HG02938 (cell line): ENCODE results near the gene SLFN12L.
"Not testable (repeated sequence)": the region's sequence is repeated elsewhere in the genome, so short reads cannot be mapped to it uniquely, and the experiment has no call there.

Experiments used
- ATAC-seq: cut with Tn5 transposase; IDR thresholded peaks from one replicate; pipeline ENCODE4 v1.9.1; 2021; ENCODE audit warnings: mild to moderate bottlenecking, moderate library complexity; ENCODE audit not compliant: unreplicated experiment

Gene SLFN12L

DNA sequence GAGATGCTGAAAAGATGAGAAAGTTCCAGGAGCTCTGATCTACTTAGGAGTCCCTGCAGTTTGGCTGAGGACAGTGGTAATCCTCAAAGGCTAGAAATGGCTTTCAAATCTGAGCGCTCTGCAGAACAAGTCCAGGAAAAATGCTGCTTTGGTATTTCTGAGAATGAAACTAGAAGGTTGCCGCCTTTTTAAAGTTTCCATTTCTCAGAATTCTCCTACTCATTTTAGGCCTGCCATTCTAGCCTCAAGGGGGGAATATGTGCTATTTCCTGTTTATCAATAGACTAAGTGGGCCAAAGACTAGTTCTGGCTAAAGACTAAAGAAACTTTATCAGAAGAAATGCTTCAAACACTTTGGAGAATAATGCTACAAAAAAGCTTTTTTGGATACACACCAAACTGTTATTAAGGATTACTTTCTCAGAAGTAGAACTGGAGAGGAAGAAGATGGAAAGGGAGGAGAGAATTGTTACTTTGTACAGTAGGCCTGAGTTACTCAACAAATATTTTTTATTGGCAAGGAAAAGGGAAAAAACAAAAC lies at the start of gene SLFN12L:
Gene SLFN12L (minus strand): TSS at position 78 of the 541 bp plus-strand sequence. CDS start 15,314 bp downstream, outside the sequence.
- no peak for ATAC-seq

DNA sequence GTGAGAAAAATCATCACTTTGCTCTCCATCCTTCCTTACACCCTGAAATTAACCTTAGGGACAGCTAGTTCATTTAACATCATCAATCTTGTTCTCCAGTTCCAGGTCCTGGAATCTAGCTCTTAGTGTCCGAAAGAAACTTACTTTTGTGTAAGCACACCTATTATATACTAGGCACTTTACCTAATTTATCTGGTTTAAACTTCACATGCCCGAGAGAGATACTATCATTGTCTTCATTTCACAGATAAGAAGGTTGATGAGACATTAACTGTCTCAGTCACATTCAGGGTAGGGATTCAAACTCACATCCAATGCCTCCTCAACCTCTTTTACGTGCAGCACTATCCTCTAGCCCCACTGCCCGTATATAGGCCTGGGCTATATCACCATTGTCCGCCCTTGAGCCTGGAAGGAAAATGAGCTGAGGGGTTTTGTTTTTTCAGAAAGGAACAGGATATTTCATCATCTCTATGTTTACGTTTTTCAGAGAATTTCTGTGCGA lies 49.1 kb upstream of the SLFN12L start:
- ATAC-seq, result no peak

DNA sequence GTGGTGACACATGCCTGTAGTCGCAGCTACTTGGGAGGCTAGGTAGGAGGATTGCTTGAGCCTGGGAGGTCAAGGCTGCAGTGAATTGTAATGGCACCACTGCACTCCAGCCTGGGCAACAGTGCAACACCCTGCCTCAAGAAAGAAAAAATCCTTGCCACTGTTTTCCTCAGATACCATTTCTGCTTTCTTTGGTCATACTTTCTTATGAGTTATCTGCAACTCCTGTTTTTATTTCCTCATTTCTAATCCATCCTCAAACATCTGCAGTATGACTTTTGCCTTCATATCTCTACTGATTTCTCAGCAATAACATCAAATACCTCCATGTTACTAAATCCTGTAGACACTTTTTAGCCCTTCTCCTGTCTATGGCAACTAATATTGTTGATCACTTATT lies 46.6 kb upstream of the SLFN12L start:
- ATAC-seq, result no peak

DNA sequence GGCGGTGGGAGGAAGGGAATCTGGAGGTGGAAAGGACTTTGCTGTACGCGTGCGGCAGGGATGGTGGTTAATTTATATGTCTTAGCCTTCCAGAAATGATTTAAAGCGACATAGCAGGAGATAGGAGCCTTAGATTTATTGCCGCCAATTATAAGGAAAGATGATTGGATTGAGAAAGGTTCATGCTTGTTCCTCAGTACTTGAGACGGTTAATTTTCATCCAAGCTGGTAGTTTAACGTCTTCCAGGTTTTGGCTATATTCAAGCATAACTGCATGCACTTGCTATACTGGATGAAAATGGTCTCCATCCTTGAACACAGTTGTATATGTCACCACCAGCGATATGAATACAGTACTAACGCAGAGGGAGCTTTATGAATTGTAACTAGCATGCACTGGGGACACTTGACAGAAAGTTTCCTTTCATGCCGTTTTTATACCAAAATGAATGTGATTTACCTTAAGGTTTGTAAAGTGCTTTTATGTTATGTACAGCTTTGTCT lies 41.5 kb upstream of the SLFN12L start:
- ATAC-seq, result no peak

DNA sequence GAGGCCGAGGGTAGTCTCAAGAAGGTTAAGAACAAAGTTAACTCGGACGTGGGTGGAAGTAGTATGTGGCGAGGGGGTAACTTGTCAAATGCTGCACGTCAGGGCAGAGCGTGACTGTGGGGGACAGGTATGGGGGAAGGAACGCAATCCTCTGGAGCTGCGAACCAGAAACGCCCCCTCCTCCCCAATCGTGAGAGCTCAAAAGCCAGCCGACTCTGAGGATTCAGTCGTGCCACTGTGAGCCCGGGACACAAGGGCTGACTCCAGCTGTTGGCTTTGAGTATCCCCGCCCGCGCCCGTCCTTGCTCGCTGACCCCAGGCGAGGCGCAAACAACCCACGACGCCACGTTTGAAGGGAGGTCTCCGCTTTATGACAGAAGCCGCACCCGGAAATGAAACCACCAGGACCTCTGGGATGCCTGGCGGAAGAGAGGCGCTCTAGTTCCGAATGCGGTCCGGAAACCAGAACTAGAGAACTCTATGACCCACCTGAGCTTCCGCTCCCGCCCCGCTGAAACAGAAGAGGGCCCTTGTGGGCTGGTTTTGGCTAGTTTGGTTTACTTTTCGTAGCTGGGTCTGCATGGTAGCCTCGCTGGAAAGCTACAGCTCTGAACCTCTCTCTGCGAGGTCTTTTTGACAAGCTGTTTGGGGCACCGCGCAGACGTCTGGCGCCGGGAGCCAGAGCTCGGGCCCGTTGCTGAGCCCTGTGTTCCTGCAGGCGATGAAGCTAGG lies 40.9 kb upstream of the SLFN12L start, which contains the start of gene PEX12:
Gene PEX12 (minus strand): TSS at position 375 of the 732 bp plus-strand sequence. CDS start 550 bp downstream, outside the sequence.
- peak; percentile 77 for ATAC-seq

DNA sequence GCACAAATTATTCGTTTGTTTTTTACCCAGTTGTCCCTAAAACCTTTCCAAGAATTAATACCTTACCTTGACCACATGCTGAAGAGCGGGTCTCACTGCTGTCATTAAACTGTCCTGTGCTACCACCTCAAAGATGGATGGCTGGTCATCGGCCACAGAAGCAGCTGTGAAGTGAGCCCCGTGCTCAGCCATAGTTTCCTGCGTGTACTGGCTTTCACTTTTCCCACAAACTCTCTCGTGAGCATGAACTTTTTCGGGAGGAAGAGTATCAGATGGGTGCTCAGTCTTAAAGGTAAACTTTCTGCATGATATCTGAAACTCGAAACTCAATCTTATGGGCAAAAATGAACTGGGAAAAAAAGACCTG lies 40.3 kb upstream of the SLFN12L start:
- no peak for ATAC-seq

DNA sequence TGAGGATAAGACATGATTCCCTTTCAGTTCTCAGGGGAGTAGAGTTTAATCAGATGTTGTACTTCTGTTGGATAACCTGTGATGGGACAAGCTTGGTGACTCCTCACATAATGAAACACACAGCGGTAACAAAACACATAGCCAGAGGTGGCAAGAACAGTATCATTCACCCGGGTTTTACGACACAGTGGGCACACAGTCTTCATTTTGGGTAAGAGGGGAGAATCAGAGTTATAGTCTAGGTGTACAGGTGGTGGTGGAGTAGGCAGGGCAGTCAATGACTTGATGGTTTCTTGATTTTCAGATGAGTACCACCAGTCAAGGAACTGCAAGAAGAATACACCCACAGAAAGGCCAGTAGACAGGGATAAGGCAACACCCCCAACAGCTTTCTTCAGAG lies 38.3 kb upstream of the SLFN12L start:
- ATAC-seq, result no peak

DNA sequence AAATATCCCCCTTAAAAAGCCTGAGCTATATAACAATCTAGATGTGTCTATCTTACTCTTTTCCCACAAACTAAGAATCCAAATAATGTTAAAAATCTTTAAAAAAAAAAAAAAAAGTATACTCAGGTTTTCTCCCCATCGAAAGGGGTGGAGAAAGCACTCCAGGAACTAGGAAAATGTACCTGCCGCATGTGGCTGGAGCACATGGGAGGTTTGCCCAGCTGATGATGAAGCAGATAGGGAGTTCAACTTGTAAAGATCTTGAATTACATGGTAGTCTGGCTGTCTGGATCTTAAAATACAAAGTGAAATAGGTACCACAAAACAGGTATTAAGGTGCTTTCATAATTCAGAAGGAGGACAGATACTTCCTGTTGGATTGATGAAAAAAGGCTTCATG lies 31.9 kb upstream of the SLFN12L start:
- ATAC-seq, result no peak

DNA sequence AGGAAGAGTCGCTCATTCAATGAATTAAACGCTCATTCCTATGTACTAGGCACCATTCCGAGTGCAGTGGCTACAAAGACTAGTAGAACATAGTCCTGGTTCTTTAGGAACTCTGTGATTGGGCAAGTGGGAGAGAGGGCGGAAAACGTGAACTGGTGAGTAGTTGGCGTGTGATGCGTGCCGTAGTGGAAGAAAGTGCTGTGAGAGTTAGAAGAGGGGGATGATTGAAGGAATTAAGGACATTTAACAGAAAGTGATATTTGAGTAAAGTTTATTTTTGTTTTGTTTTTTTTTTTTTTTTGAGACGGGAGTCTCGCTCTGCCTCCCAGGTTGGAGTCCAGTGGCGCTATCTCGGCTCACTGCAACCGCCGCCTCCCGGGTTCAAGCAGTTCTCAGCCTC lies 31.1 kb upstream of the SLFN12L start:
- no peak for ATAC-seq

DNA sequence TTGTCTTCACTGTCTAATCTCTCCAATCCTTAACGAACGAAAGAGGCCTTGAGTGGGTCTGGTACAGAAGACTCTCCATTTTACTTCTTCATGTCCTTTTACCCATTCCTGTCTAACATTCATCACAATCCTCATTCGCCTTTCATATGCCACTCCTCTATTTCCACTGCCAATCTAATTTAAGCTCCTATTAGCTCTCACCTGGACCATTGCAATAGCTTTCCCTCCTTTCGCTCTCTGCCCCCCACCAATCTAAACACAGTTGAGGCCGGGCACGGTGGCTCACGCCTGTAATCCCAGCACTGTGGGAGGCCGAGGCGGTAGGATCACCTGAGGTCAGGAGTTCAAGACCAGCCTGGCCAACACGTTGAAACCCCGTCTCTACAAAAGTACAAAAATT lies 29.5 kb upstream of the SLFN12L start:
- ATAC-seq, result no peak

DNA sequence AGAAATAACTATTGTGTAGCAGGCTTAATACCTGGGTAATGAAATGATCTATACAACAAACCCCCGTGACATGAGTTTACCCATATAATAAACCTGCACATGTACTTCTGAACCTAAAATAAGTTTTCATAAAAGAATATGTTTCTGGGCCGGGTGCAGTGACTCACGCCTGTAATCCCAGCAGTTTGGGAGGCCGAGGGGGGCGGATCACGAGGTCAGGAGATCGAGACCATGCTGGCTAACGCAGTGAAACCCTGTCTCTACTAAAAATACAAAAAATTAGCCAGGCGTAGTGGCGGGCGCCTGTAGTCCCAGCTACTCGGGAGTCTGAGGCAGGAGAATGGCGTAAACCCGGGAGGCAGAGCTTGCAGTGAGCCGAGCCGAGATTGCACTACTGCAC lies 25.7 kb upstream of the SLFN12L start:
- not testable (repeated sequence) for ATAC-seq

DNA sequence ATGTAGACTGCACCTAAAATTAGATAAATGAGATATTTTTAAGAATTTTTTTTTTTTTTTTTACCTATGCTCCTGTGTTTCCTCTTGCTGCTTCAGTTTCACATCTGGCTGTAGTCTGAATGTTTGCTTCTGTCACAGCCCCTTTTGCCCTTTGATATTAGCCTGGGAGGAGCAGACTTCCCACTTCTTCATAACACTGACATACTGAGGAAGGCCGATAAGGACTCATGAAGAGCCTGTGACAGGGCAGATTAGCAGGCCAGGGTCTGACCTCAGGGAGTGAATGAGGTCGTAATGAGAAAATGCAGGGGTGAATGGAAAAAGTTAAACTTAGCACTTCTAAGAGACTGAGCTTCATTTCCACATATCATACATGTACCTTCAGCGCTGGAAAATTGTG lies 23.2 kb upstream of the SLFN12L start, which contains the start of gene SLFN14:
Gene SLFN14 (minus strand): TSS at position 117 of the 400 bp plus-strand sequence. CDS start 2,757 bp downstream, outside the sequence.
- no peak for ATAC-seq

DNA sequence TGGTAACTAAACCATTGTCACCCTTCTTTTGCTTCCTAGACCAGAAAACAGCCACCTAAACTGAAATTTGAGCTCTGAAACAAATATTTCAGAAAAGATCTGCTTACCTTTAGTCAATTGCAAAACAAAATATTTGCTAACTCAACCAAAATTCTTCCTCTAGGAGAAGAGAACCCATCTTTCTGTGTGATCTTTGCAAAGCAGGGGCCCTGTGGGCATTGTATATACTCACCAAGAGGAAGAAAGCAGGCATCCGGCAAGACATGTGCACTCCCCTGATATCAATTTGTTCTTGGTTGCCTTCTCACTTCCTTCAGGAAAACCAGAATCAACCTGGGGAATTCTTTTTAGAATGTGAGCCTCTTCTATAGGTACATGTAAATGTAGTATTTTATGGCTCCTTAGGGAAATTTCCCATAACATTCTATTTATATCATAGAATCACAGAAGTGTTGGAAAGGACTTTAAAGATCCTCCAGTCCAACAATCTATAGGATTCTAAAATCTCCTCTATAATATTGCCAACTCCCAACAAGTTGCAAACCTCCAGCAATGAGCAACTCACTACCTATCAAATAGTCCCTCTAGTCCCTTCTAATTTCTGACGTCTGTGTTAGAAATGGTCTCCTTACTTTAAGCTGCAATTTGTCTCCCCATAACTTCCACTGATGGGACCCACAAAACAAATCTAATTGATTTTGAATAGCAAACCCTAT lies 22.2 kb upstream of the SLFN12L start:
- no peak for ATAC-seq

DNA sequence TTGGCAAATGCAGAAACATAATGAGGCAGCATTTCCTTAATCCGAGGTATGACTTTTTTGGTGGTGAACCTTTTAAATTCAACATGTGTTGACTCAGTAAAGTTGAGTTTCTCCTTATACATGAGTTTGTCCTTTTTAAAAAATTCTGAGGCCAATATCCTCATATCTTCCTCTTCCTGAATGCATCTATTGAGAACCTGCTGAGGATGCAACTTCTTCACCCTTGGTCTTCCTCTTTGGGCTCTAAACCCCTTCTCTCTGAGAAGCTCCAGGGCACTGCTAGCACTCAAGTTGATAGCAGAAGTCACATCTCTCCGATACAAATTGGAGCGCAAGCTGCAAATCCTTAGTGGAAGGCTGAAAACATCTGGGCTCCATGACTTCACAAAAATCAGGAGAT lies 19.9 kb upstream of the SLFN12L start:
- no peak for ATAC-seq

DNA sequence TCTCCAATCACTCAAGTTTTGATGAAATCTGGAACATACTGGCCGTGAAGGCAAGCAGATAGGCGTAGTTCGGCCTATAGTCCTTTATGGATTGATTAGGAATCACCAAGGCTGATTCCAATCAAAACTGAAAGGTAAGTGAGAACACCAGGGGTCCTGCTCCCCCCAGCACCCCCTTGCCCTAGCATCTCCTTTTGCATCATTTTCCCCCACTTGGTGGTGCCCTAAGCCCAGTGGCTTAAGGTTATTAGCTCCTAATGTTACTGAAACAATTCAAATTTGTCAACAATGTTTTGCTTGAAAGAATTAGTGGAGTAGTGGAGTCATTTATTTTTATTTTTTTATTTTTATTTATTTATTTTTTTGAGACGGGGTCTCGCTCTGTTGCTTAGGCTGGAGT lies 18.2 kb upstream of the SLFN12L start:
- ATAC-seq, result no peak

DNA sequence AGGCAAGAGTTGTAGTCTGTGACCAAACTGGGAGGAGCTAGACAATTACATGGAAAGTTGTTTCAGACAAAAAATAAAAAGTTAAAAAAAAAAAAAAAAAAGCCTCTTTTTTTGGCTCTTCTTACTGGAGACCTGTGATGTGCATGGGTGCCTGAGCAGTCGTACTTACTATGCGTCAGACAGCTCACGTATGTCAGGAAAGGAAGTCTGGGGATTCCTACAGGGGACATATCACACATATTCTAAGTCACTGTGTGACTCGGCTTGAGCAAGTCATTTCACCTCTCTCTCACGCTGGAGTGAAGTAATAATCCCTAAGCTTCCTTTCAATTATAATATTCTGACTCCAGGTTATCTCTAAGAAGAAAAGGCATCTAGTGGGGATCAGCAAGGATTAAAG lies 17.2 kb upstream of the SLFN12L start:
- ATAC-seq, result no peak

DNA sequence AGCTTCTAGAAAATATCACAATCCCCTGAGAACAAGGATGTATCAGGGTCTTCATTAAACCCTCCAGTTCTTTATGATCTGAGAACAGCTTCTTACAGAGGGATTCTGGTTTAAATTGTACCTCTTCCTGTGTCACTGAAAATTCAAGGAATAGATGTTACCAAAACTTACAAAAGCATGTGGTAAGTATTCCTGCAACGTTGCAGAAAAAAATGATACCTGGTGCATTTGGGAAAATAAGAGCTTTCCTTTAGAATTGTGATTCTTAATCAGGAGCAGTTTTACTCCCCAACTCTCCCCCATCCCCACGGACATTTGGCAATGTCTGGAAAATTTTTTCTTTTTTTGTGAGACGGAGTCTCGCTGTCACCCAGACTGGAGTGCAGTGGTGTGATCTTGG lies 15.8 kb upstream of the SLFN12L start:
- ATAC-seq, result no peak

DNA sequence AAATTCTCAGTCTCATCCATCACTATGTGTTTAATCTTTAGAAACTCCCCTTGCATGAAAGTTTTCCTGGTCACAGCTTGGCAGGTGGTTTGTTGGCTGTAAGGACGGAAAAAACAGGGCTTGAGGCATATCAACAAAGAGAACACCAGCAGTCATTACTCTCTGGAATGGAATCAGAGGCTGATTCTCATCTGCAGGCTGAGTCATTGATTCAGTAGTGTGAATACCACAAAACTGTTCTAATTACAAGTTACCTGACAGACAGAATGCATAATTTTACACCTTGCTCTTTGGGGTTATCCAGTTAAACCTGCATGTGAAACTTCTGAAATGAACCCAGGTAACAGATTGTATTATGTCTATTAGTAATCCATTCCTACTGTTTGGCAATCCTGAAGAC lies 11.5 kb upstream of the SLFN12L start:
- no peak for ATAC-seq

DNA sequence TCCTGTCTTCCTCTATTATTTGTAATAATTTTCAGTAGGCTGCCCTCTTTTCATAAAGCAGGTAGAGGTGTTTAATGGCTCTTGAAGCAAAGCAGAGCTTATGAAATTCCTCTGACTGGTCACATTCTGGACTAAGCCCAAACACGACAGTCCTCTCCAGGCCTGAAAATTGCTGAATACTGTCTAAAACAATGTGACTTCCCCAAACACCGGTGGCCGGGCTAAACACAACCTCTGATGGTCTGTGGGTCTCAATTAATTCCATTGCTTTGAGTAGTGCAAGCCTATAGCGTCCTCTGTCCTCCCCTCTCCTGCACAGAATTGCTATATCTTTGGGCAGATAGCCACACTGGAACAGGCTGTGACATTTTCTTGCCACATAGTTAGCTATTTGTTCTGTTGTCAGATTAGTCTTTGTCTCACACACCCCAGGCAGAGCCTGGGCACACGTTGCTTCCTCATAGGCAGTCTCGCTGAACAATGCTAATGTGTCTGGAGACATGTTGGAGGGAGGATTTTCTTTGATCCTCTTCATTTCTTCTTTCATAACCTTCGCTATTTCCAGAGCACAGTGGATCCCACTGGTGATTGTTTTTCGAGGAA lies 10.8 kb upstream of the SLFN12L start:
- ATAC-seq, result no peak

DNA sequence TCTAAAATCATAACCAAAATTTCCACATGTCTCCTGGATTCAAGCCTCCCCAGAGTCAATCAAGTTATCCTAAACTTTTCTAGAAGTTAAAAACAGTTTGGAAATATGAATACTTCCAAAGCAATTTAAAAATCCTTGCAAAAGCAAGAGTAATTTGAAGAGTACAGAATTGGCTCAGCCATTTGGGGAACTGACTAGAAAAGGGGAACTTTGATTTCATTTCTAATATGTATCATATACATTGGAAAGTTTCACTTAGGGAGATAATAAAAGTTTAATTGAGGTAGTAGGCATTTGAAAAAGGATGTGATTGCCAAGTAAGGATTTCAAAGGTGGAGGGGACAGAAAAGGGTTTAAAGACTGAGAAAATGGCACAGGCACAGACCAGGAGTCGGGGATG lies 9.0 kb upstream of the SLFN12L start:
- no peak for ATAC-seq

DNA sequence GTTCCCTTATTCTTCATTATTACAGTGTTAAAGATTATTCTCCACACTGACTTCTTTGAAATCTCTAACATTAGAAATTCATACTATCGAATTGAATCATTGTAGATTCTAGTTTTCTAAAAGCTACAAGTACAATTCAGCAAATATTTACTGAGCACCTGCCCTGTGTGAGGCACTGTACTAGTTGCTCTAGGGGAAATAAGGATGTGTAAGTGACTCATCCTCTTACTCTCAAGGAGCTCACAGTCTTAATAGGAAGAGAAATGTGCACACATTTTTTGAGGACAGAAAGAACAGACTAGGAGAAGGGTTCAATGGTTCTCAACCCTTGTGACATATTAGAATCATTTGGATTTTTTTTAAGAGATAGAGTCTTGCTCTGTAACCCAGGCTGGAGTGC lies 7.7 kb upstream of the SLFN12L start:
- no peak for ATAC-seq
